Activated T-cell treated with anti-CD3 and anti-CD28 coated beads for 1 hour (primary cell): ENCODE data around the gene LY6G5B.

Experiments used
- DNase-seq: peaks from one replicate; pipeline ENCODE4 v3.0.0-alpha.2; 2020; ENCODE audit warnings: low read depth

Gene LY6G5B

GRCh38 chr6:31641370-31641769, 28.4 kb upstream of the LY6G5B start:
- DNase-seq: no peak

- no peak for DNase-seq
Measured at GRCh38 chr6:31642798-31643570, 26.8 kb upstream of the LY6G5B start.

GRCh38 chr6:31643818-31644454, 25.8 kb upstream of the LY6G5B start:
- DNase-seq: no peak

GRCh38 chr6:31645325-31645724, 24.5 kb upstream of the LY6G5B start:
- no peak for DNase-seq

GRCh38 chr6:31651602-31652191, 18.1 kb upstream of the LY6G5B start:
- DNase-seq: no peak

- no peak for DNase-seq
Measured at GRCh38 chr6:31652925-31653724, 16.7 kb upstream of the LY6G5B start.

GRCh38 chr6:31654574-31655348, 15.0 kb upstream of the LY6G5B start:
- DNase-seq: no peak

- DNase-seq: no peak
Measured at GRCh38 chr6:31655349-31656237, 14.2 kb upstream of the LY6G5B start, which contains the start of gene APOM. TSS of gene APOM (plus strand) at chr6:31655894. CDS start at chr6:31655967, 73 bp downstream.

- no peak for DNase-seq
Measured at GRCh38 chr6:31657406-31658157, 12.2 kb upstream of the LY6G5B start.

- DNase-seq: no peak
Measured at GRCh38 chr6:31658158-31658688, 11.6 kb upstream of the LY6G5B start.

- no peak for DNase-seq
Measured at GRCh38 chr6:31658983-31659648, 10.7 kb upstream of the LY6G5B start.

- no peak for DNase-seq
Measured at GRCh38 chr6:31659649-31660380, 10.0 kb upstream of the LY6G5B start.

GRCh38 chr6:31660381-31661261, 9.2 kb upstream of the LY6G5B start, which contains the start of gene C6orf47:
TSS of gene C6orf47 (minus strand) at chr6:31660778. CDS start at chr6:31659947, 831 bp downstream.
- DNase-seq: peak; percentile 70

- DNase-seq: no peak
Measured at GRCh38 chr6:31661262-31662123, 8.3 kb upstream of the LY6G5B start.

GRCh38 chr6:31662124-31662723, 7.6 kb upstream of the LY6G5B start:
- DNase-seq: no peak
